WTC11 (cell line): ENCODE results near the gene OGT.

Experiments
- ATF2 ChIP-seq: sonication (generic); formaldehyde crosslinking; IDR thresholded peaks from 2 replicates; pipeline ENCODE4 v1.8.1; 2022; ENCODE audit warnings: low read depth, missing genetic modification reagents, borderline replicate concordance
- JUN ChIP-seq: sonication (generic); formaldehyde crosslinking; IDR thresholded peaks from 2 replicates; pipeline ENCODE4 v1.8.0; 2023; ENCODE audit warnings: mild to moderate bottlenecking, missing genetic modification reagents
- MAX ChIP-seq: sonication (generic); formaldehyde crosslinking; IDR thresholded peaks from 2 replicates; pipeline ENCODE4 v1.8.0; 2022; ENCODE audit warnings: mild to moderate bottlenecking, missing genetic modification reagents
- ZNF671 ChIP-seq: fragments of 250-450 bp; sonication (Bioruptor Pico); IDR thresholded peaks from 2 replicates; pipeline ENCODE4 v1.8.0; 2021; ENCODE audit warnings: mild to moderate bottlenecking
- TF ChIP-seq, protein P1 (sequence below): fragments of 200-600 bp; IDR thresholded peaks from 2 replicates; pipeline ENCODE4 v1.8.0; 2022; ENCODE audit warnings: antibody characterized with exemption
- TF ChIP-seq, protein P2 (sequence below): sonication (generic); formaldehyde crosslinking; IDR thresholded peaks from 2 replicates; pipeline ENCODE4 v1.8.1; 2023; ENCODE audit warnings: mild to moderate bottlenecking, missing genetic modification reagents, moderate library complexity
- TF ChIP-seq, protein P3 (sequence below): sonication (generic); formaldehyde crosslinking; IDR thresholded peaks from 2 replicates; pipeline ENCODE4 v1.8.0; 2023; ENCODE audit warnings: missing genetic modification reagents, mild to moderate bottlenecking, borderline replicate concordance
- TF ChIP-seq, protein P4 (sequence below): sonication (generic); formaldehyde crosslinking; IDR thresholded peaks from 2 replicates; pipeline ENCODE4 v1.8.1; 2022; ENCODE audit warnings: mild to moderate bottlenecking, missing genetic modification reagents, moderate library complexity, borderline replicate concordance

GRCh38 chrX:71586929-71587328, 54.0 kb downstream of the OGT start:
- no peak for TF ChIP-seq ZNF671 (CRISPR knock-in tag)
- TF ChIP-seq, protein P1, sequence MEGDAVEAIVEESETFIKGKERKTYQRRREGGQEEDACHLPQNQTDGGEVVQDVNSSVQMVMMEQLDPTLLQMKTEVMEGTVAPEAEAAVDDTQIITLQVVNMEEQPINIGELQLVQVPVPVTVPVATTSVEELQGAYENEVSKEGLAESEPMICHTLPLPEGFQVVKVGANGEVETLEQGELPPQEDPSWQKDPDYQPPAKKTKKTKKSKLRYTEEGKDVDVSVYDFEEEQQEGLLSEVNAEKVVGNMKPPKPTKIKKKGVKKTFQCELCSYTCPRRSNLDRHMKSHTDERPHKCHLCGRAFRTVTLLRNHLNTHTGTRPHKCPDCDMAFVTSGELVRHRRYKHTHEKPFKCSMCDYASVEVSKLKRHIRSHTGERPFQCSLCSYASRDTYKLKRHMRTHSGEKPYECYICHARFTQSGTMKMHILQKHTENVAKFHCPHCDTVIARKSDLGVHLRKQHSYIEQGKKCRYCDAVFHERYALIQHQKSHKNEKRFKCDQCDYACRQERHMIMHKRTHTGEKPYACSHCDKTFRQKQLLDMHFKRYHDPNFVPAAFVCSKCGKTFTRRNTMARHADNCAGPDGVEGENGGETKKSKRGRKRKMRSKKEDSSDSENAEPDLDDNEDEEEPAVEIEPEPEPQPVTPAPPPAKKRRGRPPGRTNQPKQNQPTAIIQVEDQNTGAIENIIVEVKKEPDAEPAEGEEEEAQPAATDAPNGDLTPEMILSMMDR = no peak
- TF ChIP-seq ATF2 = no peak
- TF ChIP-seq JUN (CRISPR knock-in tag) = no peak
- TF ChIP-seq, protein P2, sequence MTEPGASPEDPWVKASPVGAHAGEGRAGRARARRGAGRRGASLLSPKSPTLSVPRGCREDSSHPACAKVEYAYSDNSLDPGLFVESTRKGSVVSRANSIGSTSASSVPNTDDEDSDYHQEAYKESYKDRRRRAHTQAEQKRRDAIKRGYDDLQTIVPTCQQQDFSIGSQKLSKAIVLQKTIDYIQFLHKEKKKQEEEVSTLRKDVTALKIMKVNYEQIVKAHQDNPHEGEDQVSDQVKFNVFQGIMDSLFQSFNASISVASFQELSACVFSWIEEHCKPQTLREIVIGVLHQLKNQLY = no peak
- TF ChIP-seq, protein P3, sequence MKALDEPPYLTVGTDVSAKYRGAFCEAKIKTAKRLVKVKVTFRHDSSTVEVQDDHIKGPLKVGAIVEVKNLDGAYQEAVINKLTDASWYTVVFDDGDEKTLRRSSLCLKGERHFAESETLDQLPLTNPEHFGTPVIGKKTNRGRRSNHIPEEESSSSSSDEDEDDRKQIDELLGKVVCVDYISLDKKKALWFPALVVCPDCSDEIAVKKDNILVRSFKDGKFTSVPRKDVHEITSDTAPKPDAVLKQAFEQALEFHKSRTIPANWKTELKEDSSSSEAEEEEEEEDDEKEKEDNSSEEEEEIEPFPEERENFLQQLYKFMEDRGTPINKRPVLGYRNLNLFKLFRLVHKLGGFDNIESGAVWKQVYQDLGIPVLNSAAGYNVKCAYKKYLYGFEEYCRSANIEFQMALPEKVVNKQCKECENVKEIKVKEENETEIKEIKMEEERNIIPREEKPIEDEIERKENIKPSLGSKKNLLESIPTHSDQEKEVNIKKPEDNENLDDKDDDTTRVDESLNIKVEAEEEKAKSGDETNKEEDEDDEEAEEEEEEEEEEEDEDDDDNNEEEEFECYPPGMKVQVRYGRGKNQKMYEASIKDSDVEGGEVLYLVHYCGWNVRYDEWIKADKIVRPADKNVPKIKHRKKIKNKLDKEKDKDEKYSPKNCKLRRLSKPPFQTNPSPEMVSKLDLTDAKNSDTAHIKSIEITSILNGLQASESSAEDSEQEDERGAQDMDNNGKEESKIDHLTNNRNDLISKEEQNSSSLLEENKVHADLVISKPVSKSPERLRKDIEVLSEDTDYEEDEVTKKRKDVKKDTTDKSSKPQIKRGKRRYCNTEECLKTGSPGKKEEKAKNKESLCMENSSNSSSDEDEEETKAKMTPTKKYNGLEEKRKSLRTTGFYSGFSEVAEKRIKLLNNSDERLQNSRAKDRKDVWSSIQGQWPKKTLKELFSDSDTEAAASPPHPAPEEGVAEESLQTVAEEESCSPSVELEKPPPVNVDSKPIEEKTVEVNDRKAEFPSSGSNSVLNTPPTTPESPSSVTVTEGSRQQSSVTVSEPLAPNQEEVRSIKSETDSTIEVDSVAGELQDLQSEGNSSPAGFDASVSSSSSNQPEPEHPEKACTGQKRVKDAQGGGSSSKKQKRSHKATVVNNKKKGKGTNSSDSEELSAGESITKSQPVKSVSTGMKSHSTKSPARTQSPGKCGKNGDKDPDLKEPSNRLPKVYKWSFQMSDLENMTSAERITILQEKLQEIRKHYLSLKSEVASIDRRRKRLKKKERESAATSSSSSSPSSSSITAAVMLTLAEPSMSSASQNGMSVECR (CRISPR knock-in tag) = no peak
- no peak for TF ChIP-seq MAX (CRISPR knock-in tag)
- TF ChIP-seq, protein P4, sequence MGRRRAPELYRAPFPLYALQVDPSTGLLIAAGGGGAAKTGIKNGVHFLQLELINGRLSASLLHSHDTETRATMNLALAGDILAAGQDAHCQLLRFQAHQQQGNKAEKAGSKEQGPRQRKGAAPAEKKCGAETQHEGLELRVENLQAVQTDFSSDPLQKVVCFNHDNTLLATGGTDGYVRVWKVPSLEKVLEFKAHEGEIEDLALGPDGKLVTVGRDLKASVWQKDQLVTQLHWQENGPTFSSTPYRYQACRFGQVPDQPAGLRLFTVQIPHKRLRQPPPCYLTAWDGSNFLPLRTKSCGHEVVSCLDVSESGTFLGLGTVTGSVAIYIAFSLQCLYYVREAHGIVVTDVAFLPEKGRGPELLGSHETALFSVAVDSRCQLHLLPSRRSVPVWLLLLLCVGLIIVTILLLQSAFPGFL (CRISPR knock-in tag) = no peak
